ENCODE data around the gene CACNA1E. TPM values are rescaled to one million over a fixed set of nuclear protein-coding genes. Genes with fewer than 3 reads are reported as not detected.

Gene CACNA1E
- total and polyA plus RNA-seq, 2 experiments from 2014 or later, result 1.1 to 1.7 TPM

DNA sequence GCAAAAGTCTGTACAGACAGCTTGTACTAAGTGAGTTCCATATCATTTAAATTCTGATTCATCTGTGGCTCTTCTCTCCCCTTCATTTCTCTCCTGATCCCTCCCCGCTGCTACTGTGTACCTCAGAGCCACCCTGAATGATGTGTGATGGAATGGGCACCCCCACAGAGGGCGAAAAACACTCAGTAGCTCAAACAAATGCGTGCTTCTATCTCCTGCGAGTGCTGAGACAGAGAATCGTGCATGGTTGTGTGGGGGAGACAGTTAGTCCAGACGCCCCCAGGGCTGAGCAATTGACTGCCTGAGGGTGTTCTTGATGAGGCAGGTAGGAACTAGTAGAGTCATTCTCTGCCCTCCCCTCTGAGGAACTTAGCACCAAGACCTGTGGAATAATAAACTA, 308.4 kb downstream of the CACNA1E start:
- Histone ChIP-seq H3K36me3 (replicated peaks; ENCODE audit: insufficient read depth, low read depth) (no peaks in the 10 kb centered on the region), H3K79me2 (no peaks in the 10 kb centered on the region), H3K4me2 (no peak overlapping the region), H3K27me3 (no peaks in the 10 kb centered on the region), H3K27ac (no peak overlapping the region), H4K20me1 (ENCODE audit: insufficient read depth, poor library complexity, severe bottlenecking) (no peaks in the 10 kb centered on the region), H3K4me1 (ENCODE audit: insufficient read depth) (no peaks in the 10 kb centered on the region), H2AFZ (no peak overlapping the region), H3K9me3 (ENCODE audit: low read depth) (no peaks in the 10 kb centered on the region), H3K4me3 (no peak overlapping the region), H3K9me2 (replicated peaks; ENCODE audit: insufficient read depth) (no peaks in the 10 kb centered on the region)
- no peak for TF ChIP-seq EZH2 (IDR thresholded peaks at IDR 0.05; ENCODE audit: borderline replicate concordance)
- no peak for TF ChIP-seq EZH2phosphoT487 (IDR thresholded peaks at IDR 0.05; ENCODE audit: low read depth, severe bottlenecking, unreplicated experiment)
- TF ChIP-seq, protein P1, sequence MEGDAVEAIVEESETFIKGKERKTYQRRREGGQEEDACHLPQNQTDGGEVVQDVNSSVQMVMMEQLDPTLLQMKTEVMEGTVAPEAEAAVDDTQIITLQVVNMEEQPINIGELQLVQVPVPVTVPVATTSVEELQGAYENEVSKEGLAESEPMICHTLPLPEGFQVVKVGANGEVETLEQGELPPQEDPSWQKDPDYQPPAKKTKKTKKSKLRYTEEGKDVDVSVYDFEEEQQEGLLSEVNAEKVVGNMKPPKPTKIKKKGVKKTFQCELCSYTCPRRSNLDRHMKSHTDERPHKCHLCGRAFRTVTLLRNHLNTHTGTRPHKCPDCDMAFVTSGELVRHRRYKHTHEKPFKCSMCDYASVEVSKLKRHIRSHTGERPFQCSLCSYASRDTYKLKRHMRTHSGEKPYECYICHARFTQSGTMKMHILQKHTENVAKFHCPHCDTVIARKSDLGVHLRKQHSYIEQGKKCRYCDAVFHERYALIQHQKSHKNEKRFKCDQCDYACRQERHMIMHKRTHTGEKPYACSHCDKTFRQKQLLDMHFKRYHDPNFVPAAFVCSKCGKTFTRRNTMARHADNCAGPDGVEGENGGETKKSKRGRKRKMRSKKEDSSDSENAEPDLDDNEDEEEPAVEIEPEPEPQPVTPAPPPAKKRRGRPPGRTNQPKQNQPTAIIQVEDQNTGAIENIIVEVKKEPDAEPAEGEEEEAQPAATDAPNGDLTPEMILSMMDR (IDR thresholded peaks at IDR 0.05; ENCODE audit: poor library complexity), result no peak
- WGBS (ENCODE audit: low lambda C conversion rate, missing lambda C conversion rate), result 82% methylated on average over 6 of the region's 6 CpGs
- no peak for DNase-seq (ENCODE audit: low spot score)

DNA sequence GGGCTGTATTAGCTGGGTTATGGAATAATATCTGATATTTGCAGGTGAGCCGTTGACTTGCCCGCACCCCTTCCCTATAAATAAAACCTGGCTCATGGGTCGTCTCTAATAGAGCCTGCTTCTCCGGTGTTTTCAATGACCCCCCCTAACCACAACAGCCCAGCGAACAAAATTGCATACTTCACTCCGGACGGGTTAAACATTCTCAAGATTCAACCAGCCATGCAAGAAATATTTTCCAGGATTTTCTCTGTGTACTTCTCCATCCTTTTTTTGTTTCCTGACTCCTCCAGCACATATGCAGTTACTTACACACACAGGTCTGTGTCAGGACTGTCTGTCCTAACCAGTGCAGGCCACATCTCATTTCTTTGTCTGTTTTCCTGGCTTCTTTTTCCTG, 310.5 kb downstream of the CACNA1E start:
- Histone ChIP-seq H3K9me3 (ENCODE audit: low read depth) (no peaks in the 10 kb centered on the region), H3K4me2 (no peak overlapping the region), H3K36me3 (replicated peaks; ENCODE audit: insufficient read depth, low read depth) (no peaks in the 10 kb centered on the region), H4K20me1 (ENCODE audit: insufficient read depth, poor library complexity, severe bottlenecking) (no peaks in the 10 kb centered on the region), H3K4me3 (no peak overlapping the region), H3K27ac (peak overlapping the region; percentile 34), H3K4me1 (ENCODE audit: insufficient read depth) (no peaks in the 10 kb centered on the region), H3K27me3 (no peaks in the 10 kb centered on the region), H3K79me2 (no peaks in the 10 kb centered on the region), H2AFZ (no peak overlapping the region), H3K9me2 (replicated peaks; ENCODE audit: insufficient read depth) (no peaks in the 10 kb centered on the region)
- WGBS (ENCODE audit: low lambda C conversion rate, missing lambda C conversion rate), result 85% methylated on average over 7 of the region's 7 CpGs
- TF ChIP-seq, protein P1 (IDR thresholded peaks at IDR 0.05; ENCODE audit: poor library complexity), result no peak
- DNase-seq (ENCODE audit: low spot score), result no peak

DNA sequence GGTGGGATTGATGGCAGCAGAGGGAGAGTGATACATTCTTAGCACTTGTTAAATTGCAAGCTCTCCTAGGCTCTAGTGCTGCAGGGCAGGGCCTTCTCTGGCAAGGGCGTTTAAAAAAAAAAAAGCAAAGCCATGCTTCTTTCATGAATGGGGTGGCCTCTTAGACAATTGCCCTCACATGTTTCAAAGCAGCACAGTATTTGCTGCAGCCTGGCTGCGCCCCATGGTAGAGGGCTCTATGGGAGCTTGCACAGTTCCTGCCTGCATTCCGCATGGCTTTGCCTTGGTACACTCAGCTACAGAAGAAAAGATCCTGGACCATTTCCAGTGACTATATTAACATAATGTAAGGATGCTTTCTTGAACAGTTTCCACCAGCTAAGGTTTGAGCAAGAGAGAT, 311.0 kb downstream of the CACNA1E start:
- DNase-seq (ENCODE audit: low spot score), result no peak
- no peaks in the 10 kb centered on the region for H3K27me3 ChIP-seq
- 88% methylated on average over 3 of the region's 3 CpGs for WGBS (ENCODE audit: low lambda C conversion rate, missing lambda C conversion rate)

More for the DNA sequence above, 311.0 kb downstream of the CACNA1E start:
- Histone ChIP-seq H3K4me3 (no peak overlapping the region), H3K36me3 (replicated peaks; ENCODE audit: insufficient read depth, low read depth) (no peaks in the 10 kb centered on the region), H3K79me2 (no peaks in the 10 kb centered on the region), H3K4me2 (no peak overlapping the region), H2AFZ (no peak overlapping the region), H3K9me3 (ENCODE audit: low read depth) (no peaks in the 10 kb centered on the region), H4K20me1 (ENCODE audit: insufficient read depth, poor library complexity, severe bottlenecking) (no peaks in the 10 kb centered on the region), H3K27ac (no peak overlapping the region), H3K9me2 (replicated peaks; ENCODE audit: insufficient read depth) (no peaks in the 10 kb centered on the region), H3K4me1 (ENCODE audit: insufficient read depth) (no peaks in the 10 kb centered on the region)
- TF ChIP-seq EZH2 (IDR thresholded peaks at IDR 0.05; ENCODE audit: borderline replicate concordance), result no peak
- TF ChIP-seq, protein P1 (IDR thresholded peaks at IDR 0.05; ENCODE audit: poor library complexity), result no peak
- TF ChIP-seq EZH2phosphoT487 (IDR thresholded peaks at IDR 0.05; ENCODE audit: low read depth, severe bottlenecking, unreplicated experiment), result no peak

Measured in hepatocyte (in vitro differentiated cells).